Liver (tissue), 9 donors: ENCODE data around the gene TMEM145. TPM values are rescaled to one million over a fixed set of nuclear protein-coding genes. Genes with fewer than 3 reads are reported as not detected.

ENCODE experiments used
- DNase-seq: peaks from one replicate; pipeline ENCODE4 v3.0.0-alpha.2; 2017; ENCODE audit warnings: low spot score
- H3K27ac ChIP-seq, 2 donors: one replicate each; pipeline ENCODE4 v1.7.0; 2013; ENCODE audit warnings: inconsistent platforms in 2 of 2, low read length in 2 of 2, control low read depth in 1 of 2, low read depth in 1 of 2, mild to moderate bottlenecking in 1 of 2
- H3K27me3 ChIP-seq, 4 donors: one replicate each; pipeline versions ENCODE4 v1.6.1 to v1.7.0; 2013; ENCODE audit warnings: low read length in 3 of 4, inconsistent platforms in 1 of 4, mild to moderate bottlenecking in 1 of 4, moderate library complexity in 1 of 4; ENCODE audit not compliant: control insufficient read depth in 4 of 4, insufficient read depth in 4 of 4
- H3K36me3 ChIP-seq, 4 donors: one replicate each; pipeline versions ENCODE4 v1.6.1 to v1.7.0; 2013; ENCODE audit warnings: low read length in 3 of 4, mild to moderate bottlenecking in 3 of 4, low read depth in 1 of 4, moderate library complexity in 1 of 4; ENCODE audit not compliant: control insufficient read depth in 4 of 4, insufficient read depth in 3 of 4
- H3K4me1 ChIP-seq, 4 donors: one replicate each; pipeline versions ENCODE4 v1.6.1 to v1.7.0; 2013; ENCODE audit warnings: low read length in 3 of 4, mild to moderate bottlenecking in 3 of 4, moderate library complexity in 1 of 4; ENCODE audit not compliant: control insufficient read depth in 4 of 4, insufficient read depth in 4 of 4
- H3K4me3 ChIP-seq, 3 donors: one replicate each; pipeline versions ENCODE4 v1.6.1 to v1.7.0; 2013; ENCODE audit warnings: low read length in 3 of 3, control low read depth in 1 of 3, low read depth in 1 of 3, mild to moderate bottlenecking in 1 of 3
- H3K9ac ChIP-seq, 2 donors: one replicate each; pipeline ENCODE4 v1.7.0; 2013; ENCODE audit warnings: low read length in 2 of 2, mild to moderate bottlenecking in 2 of 2, moderate library complexity in 2 of 2, control low read depth in 1 of 2, low read depth in 1 of 2
- H3K9me3 ChIP-seq, 4 donors: one replicate each; pipeline versions ENCODE4 v1.6.1 to v1.7.0; 2013; ENCODE audit warnings: low read length in 3 of 4; ENCODE audit not compliant: control insufficient read depth in 4 of 4
- ATF3 ChIP-seq: IDR thresholded peaks from 2 replicates; pipeline ENCODE4 v1.6.1; 2016; ENCODE audit warnings: antibody characterized with exemption
- CTCF ChIP-seq: fragments of 150-350 bp; IDR thresholded peaks from 2 replicates; pipeline ENCODE4 v1.5.1; 2017; ENCODE audit warnings: improper control_type of control experiment, low read depth, low read length; ENCODE audit not compliant: missing input control
- EGR1 ChIP-seq, 2 donors: IDR thresholded peaks; 2 replicates each; pipeline ENCODE4 v1.6.1; 2016 to 2018; ENCODE audit warnings: antibody characterized with exemption in 2 of 2, low read depth in 2 of 2
- FOXA1 ChIP-seq: IDR thresholded peaks from 2 replicates; pipeline ENCODE4 v1.6.1; 2016; ENCODE audit warnings: antibody characterized with exemption
- FOXA2 ChIP-seq: IDR thresholded peaks from 2 replicates; pipeline ENCODE4 v1.6.1; 2016; ENCODE audit warnings: antibody characterized with exemption
- GABPA ChIP-seq, 2 donors: IDR thresholded peaks in 1 of 2; conservative IDR thresholded peaks in 1 of 2; 2 replicates each; pipeline ENCODE4 v1.6.1; 2016; ENCODE audit warnings: antibody characterized with exemption in 2 of 2, mild to moderate bottlenecking in 1 of 2, moderate library complexity in 1 of 2
- HNF4A ChIP-seq, 2 donors: conservative IDR thresholded peaks; 2 replicates each; pipeline ENCODE4 v1.6.1; 2016; ENCODE audit warnings: antibody characterized with exemption in 2 of 2, mild to moderate bottlenecking in 2 of 2
- HNF4G ChIP-seq: IDR thresholded peaks from 2 replicates; pipeline ENCODE4 v1.6.1; 2016; ENCODE audit warnings: antibody characterized with exemption
- JUND ChIP-seq, 2 donors: IDR thresholded peaks; 2 replicates each; pipeline ENCODE4 v1.6.1; 2016; ENCODE audit warnings: antibody characterized with exemption in 2 of 2
- NR2F2 ChIP-seq: IDR thresholded peaks from 2 replicates; pipeline ENCODE4 v1.6.1; 2016; ENCODE audit warnings: antibody characterized with exemption
- RAD21 ChIP-seq, 2 donors: IDR thresholded peaks; 2 replicates each; pipeline ENCODE4 v1.6.1; 2016; ENCODE audit warnings: antibody characterized with exemption in 2 of 2, mild to moderate bottlenecking in 2 of 2
- RXRA ChIP-seq, 2 donors: IDR thresholded peaks; 2 replicates each; pipeline ENCODE4 v1.6.1; 2017 to 2018; ENCODE audit warnings: antibody characterized with exemption in 2 of 2, mild to moderate bottlenecking in 1 of 2
- SP1 ChIP-seq: IDR thresholded peaks from 2 replicates; pipeline ENCODE4 v1.6.1; 2018; ENCODE audit warnings: antibody characterized with exemption, mild to moderate bottlenecking
- TAF1 ChIP-seq: conservative IDR thresholded peaks from 2 replicates; pipeline ENCODE4 v1.6.1; 2016; ENCODE audit warnings: antibody characterized with exemption, mild to moderate bottlenecking
- YY1 ChIP-seq: IDR thresholded peaks from 2 replicates; pipeline ENCODE4 v1.6.1; 2016; ENCODE audit warnings: antibody characterized with exemption, mild to moderate bottlenecking
- ZBTB33 ChIP-seq: IDR thresholded peaks from 2 replicates; pipeline ENCODE4 v1.6.1; 2016; ENCODE audit warnings: antibody characterized with exemption
- WGBS: extraction: QIAGEN DNeasy Blood & Tissue Kit; methylation state at CpG from one replicate; pipeline ENCODE4 v1.1.7; 2013; 5-methylcytosine and 5-hydroxymethylcytosine counted together
- polyA plus RNA-seq, 2 donors: library from polyadenylated mRNA; stranded (reverse) in 1 of 2; unstranded in 1 of 2; fragments of 200-250 nt in 1 of 2; fragments of >200 nt in 1 of 2; fragmentation: Nextera tagmentation in 1 of 2; extraction: Ambion mirVana in 1 of 2; gene quantifications; one replicate each; pipeline versions ENCODE4 v1.2.1 to v1.2.3, GENCODE V29; 2013 to 2015
- total RNA-seq, 2 donors: library from RNA; depleted of rRNA; stranded (reverse); fragments of >200 nt; gene quantifications; one replicate each; pipeline ENCODE4 v1.2.3, GENCODE V29; 2014
- TF ChIP-seq, protein P1 (sequence below): IDR thresholded peaks from 2 replicates; pipeline ENCODE4 v1.6.1; 2016; ENCODE audit warnings: antibody characterized with exemption, mild to moderate bottlenecking
- TF ChIP-seq, protein P2 (sequence below): IDR thresholded peaks from 2 replicates; pipeline ENCODE4 v1.6.1; 2016; ENCODE audit warnings: antibody characterized with exemption
- donor health status: healthy.
- donor health status: healthy.
- donor health status: healthy.
- donor health status: healthy.
- donor health status: healthy.

The TMEM145 gene
- total and polyA plus RNA-seq, 4 donors = 0.02 to 0.08 TPM; not detected in 2

DNA sequence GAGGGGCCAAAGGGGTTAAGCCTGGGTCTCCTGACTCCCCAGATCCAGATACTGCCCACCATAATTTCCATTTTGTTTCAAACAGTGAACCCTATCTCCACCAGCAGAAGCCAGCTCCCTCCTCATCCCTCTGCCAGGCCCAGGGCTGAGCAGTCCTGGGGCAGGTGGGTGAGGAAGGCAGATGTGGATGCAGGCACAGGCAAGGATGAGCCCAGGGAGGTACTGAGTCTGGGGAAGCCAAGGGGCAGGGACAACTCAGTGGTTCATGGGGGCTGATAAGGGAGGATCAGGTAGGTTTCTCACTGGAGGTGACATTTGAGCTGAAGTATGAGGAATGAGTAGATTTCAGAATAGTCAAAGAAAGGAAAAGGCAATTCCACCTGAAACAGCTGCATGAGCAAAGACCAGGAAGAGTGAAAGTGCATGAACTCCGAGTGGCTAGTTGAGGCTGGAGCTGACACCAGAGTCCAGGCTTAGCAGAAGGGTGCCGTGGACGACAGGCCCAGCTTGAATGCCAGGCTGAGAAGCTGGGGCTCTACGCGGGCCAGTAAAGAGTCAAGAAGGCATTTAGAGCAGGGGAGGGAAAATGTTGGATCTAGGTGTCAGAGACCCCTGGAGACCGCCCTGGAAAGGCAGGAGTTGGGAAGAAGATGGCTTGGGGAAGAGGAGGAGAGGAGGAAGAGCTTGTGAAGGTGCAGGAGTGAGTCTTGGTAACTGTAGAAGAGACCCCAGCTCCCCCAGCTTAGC is 33.8 kb upstream of the TMEM145 start:
- Histone ChIP-seq H3K4me1 (peaks cover 13 to 70% (median 46%) of the 10 kb centered on the region in 4 donors), H3K27me3 (no peaks in the 10 kb centered on the region), H3K4me3 (peak overlapping the region; percentile 27 to 76 (median 74)), H3K36me3 (peaks cover 0 to 8% (median 3%) of the 10 kb centered on the region in 4 donors), H3K9ac (peak overlapping the region in 1 of 2 donors; percentile 80), H3K9me3 (no peaks in the 10 kb centered on the region), H3K27ac (peak overlapping the region; percentile 61 to 87)
- no peak for TF ChIP-seq SP1
- TF ChIP-seq EGR1 (IDR thresholded peaks at IDR 0.05; ENCODE audit: low read depth in 2 of 2) = no peak
- TF ChIP-seq, protein P1, sequence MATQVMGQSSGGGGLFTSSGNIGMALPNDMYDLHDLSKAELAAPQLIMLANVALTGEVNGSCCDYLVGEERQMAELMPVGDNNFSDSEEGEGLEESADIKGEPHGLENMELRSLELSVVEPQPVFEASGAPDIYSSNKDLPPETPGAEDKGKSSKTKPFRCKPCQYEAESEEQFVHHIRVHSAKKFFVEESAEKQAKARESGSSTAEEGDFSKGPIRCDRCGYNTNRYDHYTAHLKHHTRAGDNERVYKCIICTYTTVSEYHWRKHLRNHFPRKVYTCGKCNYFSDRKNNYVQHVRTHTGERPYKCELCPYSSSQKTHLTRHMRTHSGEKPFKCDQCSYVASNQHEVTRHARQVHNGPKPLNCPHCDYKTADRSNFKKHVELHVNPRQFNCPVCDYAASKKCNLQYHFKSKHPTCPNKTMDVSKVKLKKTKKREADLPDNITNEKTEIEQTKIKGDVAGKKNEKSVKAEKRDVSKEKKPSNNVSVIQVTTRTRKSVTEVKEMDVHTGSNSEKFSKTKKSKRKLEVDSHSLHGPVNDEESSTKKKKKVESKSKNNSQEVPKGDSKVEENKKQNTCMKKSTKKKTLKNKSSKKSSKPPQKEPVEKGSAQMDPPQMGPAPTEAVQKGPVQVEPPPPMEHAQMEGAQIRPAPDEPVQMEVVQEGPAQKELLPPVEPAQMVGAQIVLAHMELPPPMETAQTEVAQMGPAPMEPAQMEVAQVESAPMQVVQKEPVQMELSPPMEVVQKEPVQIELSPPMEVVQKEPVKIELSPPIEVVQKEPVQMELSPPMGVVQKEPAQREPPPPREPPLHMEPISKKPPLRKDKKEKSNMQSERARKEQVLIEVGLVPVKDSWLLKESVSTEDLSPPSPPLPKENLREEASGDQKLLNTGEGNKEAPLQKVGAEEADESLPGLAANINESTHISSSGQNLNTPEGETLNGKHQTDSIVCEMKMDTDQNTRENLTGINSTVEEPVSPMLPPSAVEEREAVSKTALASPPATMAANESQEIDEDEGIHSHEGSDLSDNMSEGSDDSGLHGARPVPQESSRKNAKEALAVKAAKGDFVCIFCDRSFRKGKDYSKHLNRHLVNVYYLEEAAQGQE = no peak
- TF ChIP-seq RXRA (IDR thresholded peaks at IDR 0.05) = no peak
- no peak for TF ChIP-seq FOXA1
- TF ChIP-seq TAF1 = no peak
- no peak for TF ChIP-seq HNF4A (conservative IDR thresholded peaks at IDR 0.05)
- TF ChIP-seq ATF3 = no peak
- no peak for TF ChIP-seq ZBTB33
- TF ChIP-seq JUND (IDR thresholded peaks at IDR 0.05) = no peak
- no peak for TF ChIP-seq YY1
- no peak for TF ChIP-seq GABPA (IDR thresholded peaks at IDR 0.05 in 1 of 2, conservative IDR thresholded peaks at IDR 0.05 in 1 of 2)
- TF ChIP-seq HNF4G = no peak
- TF ChIP-seq FOXA2 = no peak
- TF ChIP-seq CTCF = no peak
- TF ChIP-seq, protein P2, sequence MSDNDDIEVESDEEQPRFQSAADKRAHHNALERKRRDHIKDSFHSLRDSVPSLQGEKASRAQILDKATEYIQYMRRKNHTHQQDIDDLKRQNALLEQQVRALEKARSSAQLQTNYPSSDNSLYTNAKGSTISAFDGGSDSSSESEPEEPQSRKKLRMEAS = no peak
- no peak for TF ChIP-seq RAD21 (IDR thresholded peaks at IDR 0.05)
- TF ChIP-seq NR2F2 = no peak
- peak; percentile 30 for DNase-seq
- 15% methylated on average over 6 of the region's 6 CpGs for WGBS
